Neural cell (in vitro differentiated cells): ENCODE results near the gene DBX1. TPM values are rescaled to one million over a fixed set of nuclear protein-coding genes. Genes with fewer than 3 reads are reported as not detected.

Experiments
- H2AFZ ChIP-seq: fragments of 200-600, 300-800 bp; sonication (generic), shearing (Covaris generic); 2 replicates; pipeline ENCODE4 v1.6.0; 2014; ENCODE audit warnings: low read depth, mild to moderate bottlenecking, antibody characterized with exemption, low read length, moderate library complexity
- H3F3A ChIP-seq: fragments of 200-600 bp; shearing (Covaris generic); 2 replicates; pipeline ENCODE4 v1.6.1; 2016; ENCODE audit warnings: mild to moderate bottlenecking, moderate library complexity, mixed read lengths, antibody characterized with exemption, low read length; ENCODE audit not compliant: insufficient read depth, poor library complexity, severe bottlenecking
- H3K27ac ChIP-seq: fragments of 200-600, 300-800 bp; sonication (generic), shearing (Covaris generic); 2 replicates; pipeline ENCODE4 v1.5.1; 2014; ENCODE audit warnings: mild to moderate bottlenecking, low read length, moderate library complexity
- H3K27me3 ChIP-seq: fragments of 300-800, 200-600 bp; sonication (generic), shearing (Covaris generic); 2 replicates; pipeline ENCODE4 v1.6.0; 2014; ENCODE audit warnings: mild to moderate bottlenecking, low read depth, low read length, moderate library complexity; ENCODE audit not compliant: insufficient read depth
- H3K36me3 ChIP-seq: fragments of 300-800, 200-600 bp; sonication (generic), shearing (Covaris generic); 2 replicates; pipeline ENCODE4 v1.5.1; 2014; ENCODE audit warnings: mild to moderate bottlenecking, antibody characterized with exemption, low read length, moderate library complexity; ENCODE audit not compliant: insufficient read depth
- H3K4me2 ChIP-seq: fragments of 300-800, 200-600 bp; sonication (generic), shearing (Covaris generic); 2 replicates; pipeline ENCODE4 v1.6.0; 2014; ENCODE audit warnings: mild to moderate bottlenecking, low read length
- H3K4me3 ChIP-seq: fragments of 300-800, 200-600 bp; sonication (generic), shearing (Covaris generic); 2 replicates; pipeline ENCODE4 v1.5.1; 2014; ENCODE audit warnings: mild to moderate bottlenecking, low read length, moderate library complexity
- H3K79me2 ChIP-seq: fragments of 200-600 bp; shearing (Covaris generic); replicated peaks from 2 replicates; pipeline ENCODE4 v1.6.0; 2014; ENCODE audit warnings: mild to moderate bottlenecking, low read length, moderate library complexity; ENCODE audit not compliant: insufficient read depth
- H3K9ac ChIP-seq: fragments of 300-800, 200-600 bp; sonication (generic), shearing (Covaris generic); 2 replicates; pipeline ENCODE4 v1.6.1; 2016; ENCODE audit warnings: mild to moderate bottlenecking, low read length, mixed read lengths
- H3K9me2 ChIP-seq: fragments of 200-600 bp; shearing (Covaris generic); 2 replicates; pipeline ENCODE4 v1.6.1; 2016; ENCODE audit warnings: mild to moderate bottlenecking, low read length, mixed read lengths; ENCODE audit not compliant: insufficient read depth
- H3K9me3 ChIP-seq: fragments of 200-600, 300-800 bp; sonication (generic), shearing (Covaris generic); 2 replicates; pipeline ENCODE4 v1.6.1; 2016; ENCODE audit warnings: mild to moderate bottlenecking, mixed run types, low read length, moderate library complexity, mixed read lengths
- H4K20me1 ChIP-seq: fragments of 200-600 bp; shearing (Covaris generic); 2 replicates; pipeline ENCODE4 v1.6.1; 2016; ENCODE audit warnings: mild to moderate bottlenecking, mixed run types; ENCODE audit not compliant: insufficient read depth
- CTCF ChIP-seq: fragments of 450-650 bp; IDR thresholded peaks from 2 replicates; pipeline ENCODE4 v1.5.1; 2014; ENCODE audit warnings: antibody characterized with exemption, mild to moderate bottlenecking, moderate library complexity; ENCODE audit not compliant: poor library complexity, severe bottlenecking
- EP300 ChIP-seq: fragments of 450-650 bp; conservative IDR thresholded peaks from 2 replicates; pipeline ENCODE4 v1.6.1; 2014; ENCODE audit warnings: antibody characterized with exemption, mild to moderate bottlenecking, moderate library complexity; ENCODE audit not compliant: poor library complexity, severe bottlenecking
- EZH2 ChIP-seq: fragments of 200-600, 300-800 bp; shearing (Covaris generic), sonication (generic); IDR thresholded peaks from 2 replicates; pipeline ENCODE4 v1.6.1; 2014; ENCODE audit warnings: antibody characterized with exemption, low read length, borderline replicate concordance, mild to moderate bottlenecking; ENCODE audit not compliant: insufficient read depth, poor library complexity, severe bottlenecking
- MXI1 ChIP-seq: fragments of 450-650 bp; conservative IDR thresholded peaks from 2 replicates; pipeline ENCODE4 v1.6.1; 2014; ENCODE audit warnings: antibody characterized with exemption, mild to moderate bottlenecking; ENCODE audit not compliant: poor library complexity, severe bottlenecking
- POLR2AphosphoS5 ChIP-seq: IDR thresholded peaks from 2 replicates; pipeline ENCODE4 v1.6.1; 2012
- RAD21 ChIP-seq: fragments of 450-650 bp; conservative IDR thresholded peaks from 2 replicates; pipeline ENCODE4 v1.6.1; 2014; ENCODE audit warnings: antibody characterized with exemption, mild to moderate bottlenecking, moderate library complexity
- REST ChIP-seq: IDR thresholded peaks from 2 replicates; pipeline ENCODE4 v1.6.1; 2012; ENCODE audit warnings: borderline replicate concordance
- SMC3 ChIP-seq: fragments of 450-650 bp; conservative IDR thresholded peaks from 2 replicates; pipeline ENCODE4 v1.6.1; 2014; ENCODE audit warnings: antibody characterized with exemption, mild to moderate bottlenecking, moderate library complexity; ENCODE audit not compliant: poor library complexity
- TAF1 ChIP-seq: IDR thresholded peaks from 2 replicates; pipeline ENCODE4 v1.6.1; 2012; ENCODE audit warnings: low read depth
- polyA minus RNA-seq: library from RNA; depleted of rRNA, polyadenylated mRNA; stranded (reverse); fragments of >200 nt; gene quantifications from 2 replicates; pipeline ENCODE4 v1.2.3, GENCODE V29; 2014
- polyA plus RNA-seq: library from polyadenylated mRNA; depleted of rRNA; stranded (reverse); fragments of >200 nt; gene quantifications from 2 replicates; pipeline ENCODE4 v1.2.3, GENCODE V29; 2014

DBX1 gene
- polyA plus RNA-seq: not detected in 2 replicates
- polyA minus RNA-seq: not detected in 2 replicates

DNA sequence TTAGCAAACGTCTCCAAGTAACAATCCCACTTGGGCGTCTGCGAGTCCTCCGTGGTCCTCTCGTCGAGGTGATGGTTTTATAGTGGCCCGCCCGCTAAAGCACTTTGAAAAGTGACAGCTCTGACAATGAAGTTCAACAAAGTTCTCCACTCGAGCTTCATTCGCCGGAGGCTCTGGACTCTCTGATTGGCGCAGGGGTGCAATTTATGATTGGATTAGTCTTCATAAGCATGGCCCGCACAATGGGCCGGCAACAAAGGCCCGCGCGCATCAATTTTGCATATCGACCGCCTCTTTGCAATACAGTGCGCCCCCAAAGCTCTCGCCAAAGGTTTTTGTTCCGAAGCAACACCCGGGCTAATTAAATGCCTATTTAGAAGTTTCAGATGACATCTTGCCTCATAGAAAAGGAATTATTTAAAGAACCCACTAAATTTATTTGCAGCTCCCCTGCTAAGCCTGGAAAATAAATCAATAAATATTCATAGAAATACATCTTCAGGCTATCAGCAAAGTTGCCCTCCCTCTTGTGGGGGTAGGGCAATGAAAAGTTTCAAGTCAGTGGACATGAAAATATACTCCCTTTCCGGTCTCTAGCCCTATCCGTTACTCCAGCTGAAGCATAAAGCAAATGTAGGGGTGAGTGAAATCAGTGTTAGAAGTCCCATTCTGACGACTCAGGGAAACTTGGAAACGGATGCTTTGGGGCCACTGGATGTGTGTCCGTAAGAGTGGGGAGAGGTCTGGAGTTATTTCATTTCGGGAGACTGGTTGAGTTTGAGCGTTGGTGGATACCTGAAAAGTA lies at the start of gene DBX1:
TSS of gene DBX1 (minus strand) at position 51 of the 805 bp plus-strand sequence. CDS start 151 bp downstream, outside the sequence.
- Histone ChIP-seq H3K27ac (no peak within 1 kb of the TSS), H3K36me3 (no peaks in the 10 kb centered on the region), H3K4me3 (no peak within 1 kb of the TSS), H2AFZ (no peak within 1 kb of the TSS), H3K9me2 (no peaks in the 10 kb centered on the region), H3K9ac (no peak within 1 kb of the TSS), H3K79me2 (no peaks in the 10 kb centered on the region), H3F3A (no peaks in the 10 kb centered on the region), H3K27me3 (peaks cover 100% of the 10 kb centered on the region), H3K9me3 (no peaks in the 10 kb centered on the region), H3K4me2 (no peak within 1 kb of the TSS), H4K20me1 (no peaks in the 10 kb centered on the region)
- no peak for TF ChIP-seq REST
- no peak for TF ChIP-seq EP300
- TF ChIP-seq POLR2AphosphoS5: peak; percentile 7
- no peak for TF ChIP-seq SMC3

DNA sequence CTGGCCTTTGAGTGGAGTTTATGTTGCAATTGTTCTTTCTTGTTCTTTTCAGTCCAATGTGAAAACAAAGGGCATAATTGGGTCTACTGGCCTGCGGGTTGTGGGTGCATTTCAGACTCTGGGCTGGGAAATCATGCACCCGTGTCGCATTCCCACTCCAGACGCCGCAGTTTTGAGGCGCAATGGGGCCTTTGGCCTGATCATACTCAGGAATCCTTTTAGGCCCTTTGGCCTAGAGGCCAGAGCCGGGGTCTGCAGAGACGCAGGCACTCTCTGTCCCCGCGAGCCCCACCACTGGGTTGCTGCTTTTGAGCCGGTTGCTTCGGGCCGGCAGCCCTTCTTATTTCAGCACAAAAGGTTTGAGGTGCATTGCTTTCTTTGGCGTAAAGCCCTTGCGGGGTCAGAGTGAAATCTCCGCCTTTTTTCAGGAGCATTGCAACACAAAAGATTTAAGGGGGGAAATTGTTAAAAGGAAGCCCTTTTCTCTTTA lies 48.4 kb upstream of the DBX1 start:
- H3K4me2 ChIP-seq: no peak overlapping the region
- no peak overlapping the region for H3K4me3 ChIP-seq
- no peaks in the 10 kb centered on the region for H3K9me2 ChIP-seq
- no peaks in the 10 kb centered on the region for H4K20me1 ChIP-seq
- no peaks in the 10 kb centered on the region for H3K79me2 ChIP-seq
- H2AFZ ChIP-seq: no peak overlapping the region
- H3K27me3 ChIP-seq: peaks cover 36% of the 10 kb centered on the region
- TF ChIP-seq CTCF: no peak
- no peak for TF ChIP-seq TAF1
- no peak for TF ChIP-seq EZH2
- TF ChIP-seq SMC3: no peak
- TF ChIP-seq MXI1: no peak
- no peak for TF ChIP-seq RAD21
- no peak for TF ChIP-seq EP300
- TF ChIP-seq POLR2AphosphoS5: no peak
- TF ChIP-seq REST: no peak
- H3K9me3 ChIP-seq: no peaks in the 10 kb centered on the region
- H3K9ac ChIP-seq: no peak overlapping the region
- no peaks in the 10 kb centered on the region for H3F3A ChIP-seq
- no peak overlapping the region for H3K27ac ChIP-seq
- no peaks in the 10 kb centered on the region for H3K36me3 ChIP-seq
